Effector memory CD4-positive, alpha-beta T cell (primary cell): ENCODE measurements around the gene PI4KA.
"Not testable (repeated sequence)": the region's sequence is repeated elsewhere in the genome, so short reads cannot be mapped to it uniquely, and the experiment has no call there.

Experiments
- DNase-seq, 3 donors: peaks; one replicate each; pipeline ENCODE4 v3.0.0-alpha.2; 2020
- H3K27ac ChIP-seq: 2 replicates; pipeline ENCODE4 v1.7.0; 2013; ENCODE audit warnings: mild to moderate bottlenecking, low read length, moderate library complexity; ENCODE audit not compliant: insufficient read depth, poor library complexity, severe bottlenecking
- H3K27me3 ChIP-seq: replicated peaks from 2 replicates; pipeline ENCODE4 v1.7.0; 2013; ENCODE audit warnings: mild to moderate bottlenecking, low read length; ENCODE audit not compliant: insufficient read depth, control insufficient read depth, poor library complexity, severe bottlenecking
- H3K36me3 ChIP-seq: 2 replicates; pipeline ENCODE4 v1.7.0; 2013; ENCODE audit warnings: mild to moderate bottlenecking, low read length, moderate library complexity; ENCODE audit not compliant: control insufficient read depth, insufficient read depth
- H3K4me1 ChIP-seq: 2 replicates; pipeline ENCODE4 v1.7.0; 2013; ENCODE audit warnings: low read length, mild to moderate bottlenecking; ENCODE audit not compliant: control insufficient read depth, insufficient read depth, poor library complexity, severe bottlenecking
- H3K4me3 ChIP-seq: 2 replicates; pipeline ENCODE4 v1.7.0; 2013; ENCODE audit warnings: low read length, low read depth, mild to moderate bottlenecking; ENCODE audit not compliant: insufficient read depth, poor library complexity, severe bottlenecking
- H3K9me3 ChIP-seq: 2 replicates; pipeline ENCODE4 v1.7.0; 2013; ENCODE audit warnings: mild to moderate bottlenecking, low read length, moderate library complexity; ENCODE audit not compliant: control insufficient read depth

PI4KA gene

DNA sequence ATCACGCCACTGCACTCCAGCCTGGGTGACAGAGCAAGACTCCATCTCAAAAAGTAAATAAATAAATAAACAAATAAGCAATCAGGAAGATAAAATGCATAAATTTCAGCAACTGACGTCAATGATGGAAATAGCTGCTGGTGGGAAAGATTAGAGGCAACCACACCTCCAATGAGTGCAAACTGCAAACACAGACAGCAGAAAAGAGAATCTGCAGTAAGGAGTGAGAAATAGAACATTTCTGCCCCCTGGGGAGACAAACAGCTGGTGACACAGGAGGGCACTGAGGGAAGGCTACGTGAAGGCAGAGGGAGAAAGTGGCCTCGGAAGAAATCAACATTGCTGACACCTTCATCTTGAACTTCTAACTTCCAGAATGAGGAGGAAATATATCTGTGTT, 6.5 kb downstream of the PI4KA start:
- no peaks in the 10 kb centered on the region for H3K36me3 ChIP-seq
- H3K27ac ChIP-seq = no peak overlapping the region
- DNase-seq = no peak
- no peaks in the 10 kb centered on the region for H3K9me3 ChIP-seq
- no peaks in the 10 kb centered on the region for H3K27me3 ChIP-seq
- peaks cover 1% of the 10 kb centered on the region for H3K4me1 ChIP-seq
- no peak overlapping the region for H3K4me3 ChIP-seq

DNA sequence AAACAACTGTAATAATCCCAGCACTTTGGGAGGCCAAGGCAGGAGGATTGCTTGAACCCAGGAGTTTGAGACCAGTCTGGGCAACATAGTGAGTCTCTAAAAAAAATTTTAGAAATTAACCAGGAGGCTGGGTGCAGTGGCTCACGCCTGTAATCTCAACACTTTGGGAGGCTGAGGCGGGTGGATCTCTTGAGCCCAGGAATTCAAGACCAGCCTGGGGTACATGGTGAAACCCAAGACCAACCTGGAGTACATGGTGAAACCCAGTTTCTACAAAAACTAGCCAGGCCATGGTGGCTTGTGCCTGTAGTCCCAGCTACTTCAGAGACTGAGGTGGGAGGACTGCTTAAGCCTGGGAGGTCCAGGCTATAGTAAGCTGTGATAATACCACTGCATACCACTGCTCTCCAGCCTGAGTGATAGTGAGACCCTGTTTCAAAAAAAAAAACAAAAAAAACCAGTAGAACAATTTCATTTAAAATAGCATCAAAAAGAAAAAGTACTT, 11.2 kb downstream of the PI4KA start:
- H3K4me3 ChIP-seq = no peak overlapping the region
- H3K27ac ChIP-seq = no peak overlapping the region
- H3K9me3 ChIP-seq = no peaks in the 10 kb centered on the region
- no peaks in the 10 kb centered on the region for H3K4me1 ChIP-seq
- no peaks in the 10 kb centered on the region for H3K27me3 ChIP-seq
- DNase-seq = no peak
- no peaks in the 10 kb centered on the region for H3K36me3 ChIP-seq

DNA sequence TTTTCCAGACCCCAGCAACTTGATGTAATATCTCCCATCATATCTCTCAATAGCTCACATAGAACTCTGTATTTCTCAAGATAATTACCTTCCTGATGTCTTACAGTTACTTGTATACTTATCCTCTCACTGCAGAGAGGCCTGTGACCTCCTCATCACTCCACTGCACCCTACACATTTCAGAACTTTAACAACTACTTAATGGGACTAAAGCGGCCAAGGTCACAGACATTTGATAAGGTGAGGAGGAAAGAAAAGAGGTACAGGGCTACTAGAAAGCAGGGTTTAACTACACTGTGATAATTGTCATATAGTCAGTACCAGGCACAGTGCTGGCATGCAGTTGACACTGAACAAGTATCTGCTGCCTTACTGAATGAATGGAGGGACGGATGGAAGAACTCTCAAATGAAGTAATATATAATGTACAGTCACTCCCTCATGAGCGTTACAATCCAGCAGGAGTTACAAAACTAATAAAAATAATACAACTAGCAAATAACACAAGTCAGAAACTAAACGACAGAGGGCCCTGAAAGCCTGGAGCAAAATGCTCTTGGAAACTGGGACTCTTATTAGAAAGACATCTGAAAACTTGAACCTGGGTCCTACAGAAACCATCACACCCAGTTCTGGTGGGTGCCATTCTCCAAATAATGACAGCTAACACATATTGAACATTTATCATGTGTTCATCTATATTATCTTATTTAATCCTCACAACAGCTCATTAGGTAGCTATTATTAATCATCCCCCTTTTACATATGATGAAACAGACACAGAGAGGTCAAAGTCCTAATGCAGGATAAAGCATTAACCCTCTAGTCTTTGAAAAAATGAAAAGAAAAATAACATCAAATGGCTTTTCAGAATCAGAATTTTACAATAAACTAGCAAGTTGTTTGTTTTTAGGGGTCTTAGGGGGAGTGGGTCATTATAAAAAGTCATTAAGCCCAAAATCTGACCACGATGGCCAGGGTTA, 14.3 kb downstream of the PI4KA start:
- H3K4me3 ChIP-seq = no peak overlapping the region
- H3K4me1 ChIP-seq = peaks cover 4% of the 10 kb centered on the region
- no peaks in the 10 kb centered on the region for H3K27me3 ChIP-seq
- no peaks in the 10 kb centered on the region for H3K36me3 ChIP-seq
- H3K27ac ChIP-seq = no peak overlapping the region
- no peaks in the 10 kb centered on the region for H3K9me3 ChIP-seq
- no peak for DNase-seq

DNA sequence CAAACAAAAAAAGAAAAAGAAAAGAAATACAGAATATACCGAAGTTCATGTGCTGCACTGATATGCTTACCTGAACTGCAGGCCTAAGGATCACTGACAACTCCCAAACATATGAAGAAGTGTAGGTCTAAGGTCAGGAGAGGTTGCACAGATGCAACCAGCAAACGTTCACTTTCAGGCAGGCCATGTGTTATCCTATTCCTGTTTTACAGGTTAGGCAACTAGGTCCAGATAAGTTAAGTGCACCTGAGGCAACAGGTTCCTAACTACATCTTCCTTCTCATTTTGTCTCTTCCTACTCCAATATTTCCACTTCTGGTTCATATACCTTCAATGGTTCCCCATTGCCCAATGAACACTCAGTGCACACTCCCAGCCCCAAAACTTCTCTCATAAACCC, 15.1 kb downstream of the PI4KA start:
- Histone ChIP-seq H3K4me1 (peaks cover 4% of the 10 kb centered on the region), H3K27ac (no peak overlapping the region), H3K36me3 (no peaks in the 10 kb centered on the region)

DNA sequence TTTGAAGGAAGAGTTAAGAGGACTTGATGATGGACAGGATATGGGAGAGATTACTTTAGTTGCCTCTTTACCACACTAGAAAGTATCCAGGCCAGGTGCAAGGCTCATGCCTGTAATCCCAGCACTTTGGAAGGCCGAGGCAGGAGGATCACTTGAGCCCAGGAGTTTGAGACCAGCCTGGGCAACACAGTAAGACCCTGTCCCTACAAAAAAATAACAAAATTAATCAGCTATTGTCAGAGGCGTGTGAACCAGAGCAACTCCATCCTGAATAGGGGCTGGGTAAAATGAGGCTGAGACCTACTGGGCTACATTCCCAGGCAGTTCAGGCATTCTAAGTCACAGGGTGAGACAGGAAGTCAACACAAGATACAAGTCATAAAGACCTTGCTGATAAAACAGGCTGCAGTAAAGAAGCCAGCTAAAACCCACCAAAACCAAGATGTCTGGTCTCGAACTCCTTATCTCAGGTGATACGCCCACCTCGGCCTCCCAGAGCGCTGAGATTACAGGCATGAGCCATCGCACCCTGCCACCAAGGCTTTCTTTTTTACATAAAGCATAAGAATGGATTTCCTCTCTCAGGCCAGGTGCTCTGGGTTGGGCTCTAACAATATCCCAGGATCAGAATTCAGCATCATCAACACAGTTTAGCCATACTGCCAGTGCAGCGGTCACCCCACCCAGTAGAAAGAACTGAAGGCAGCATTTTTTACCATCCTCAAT, 17.8 kb downstream of the PI4KA start:
- H3K36me3 ChIP-seq = no peaks in the 10 kb centered on the region
- no peak overlapping the region for H3K27ac ChIP-seq
- H3K4me1 ChIP-seq = peaks cover 6% of the 10 kb centered on the region
- H3K27me3 ChIP-seq = no peaks in the 10 kb centered on the region
- no peak overlapping the region for H3K4me3 ChIP-seq
- no peak for DNase-seq
- no peaks in the 10 kb centered on the region for H3K9me3 ChIP-seq

More for the DNA sequence above, 15.1 kb downstream of the PI4KA start:
- no peaks in the 10 kb centered on the region for H3K27me3 ChIP-seq
- H3K4me3 ChIP-seq = no peak overlapping the region
- H3K9me3 ChIP-seq = no peaks in the 10 kb centered on the region
- DNase-seq = no peak

DNA sequence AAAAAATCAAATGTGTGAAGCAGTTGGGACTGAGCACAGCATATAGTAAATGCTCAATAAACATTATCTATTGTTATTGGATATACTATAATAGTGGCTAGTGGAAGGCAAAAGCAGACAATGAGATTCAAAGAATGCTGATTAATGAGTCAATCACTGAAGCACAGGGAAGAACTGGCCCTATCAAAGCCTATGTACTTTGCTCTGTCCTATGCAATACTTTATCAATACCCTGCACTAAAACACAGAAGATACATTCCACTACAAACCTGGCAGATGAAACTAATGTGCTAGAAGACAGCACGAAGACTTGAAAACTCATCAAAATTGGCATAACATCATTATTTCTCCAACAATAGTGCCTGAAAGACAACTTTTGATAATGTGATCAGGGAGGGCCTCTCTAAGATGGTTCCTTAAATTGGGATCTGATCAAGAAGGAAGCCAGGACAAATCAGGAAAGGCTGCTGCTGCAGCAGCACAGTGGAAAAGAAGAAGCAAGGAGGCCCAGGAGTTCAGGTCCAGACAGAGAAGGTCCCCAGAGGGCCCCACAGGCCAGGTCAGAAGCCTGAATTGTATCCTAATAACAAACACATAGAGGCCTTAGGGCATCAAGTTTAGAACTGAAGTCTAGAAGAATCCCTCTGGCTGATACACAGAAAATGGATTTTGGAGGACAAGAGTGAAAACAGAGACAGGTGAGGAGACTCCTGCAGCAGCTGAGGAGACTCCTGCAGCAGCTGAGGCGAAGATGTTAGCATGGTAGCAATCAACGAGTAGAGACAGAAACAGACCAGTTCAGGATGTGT, 18.6 kb downstream of the PI4KA start:
- Histone ChIP-seq H3K4me1 (peaks cover 6% of the 10 kb centered on the region), H3K4me3 (no peak overlapping the region), H3K27ac (no peak overlapping the region), H3K9me3 (no peaks in the 10 kb centered on the region), H3K27me3 (no peaks in the 10 kb centered on the region), H3K36me3 (no peaks in the 10 kb centered on the region)
- DNase-seq = no peak

DNA sequence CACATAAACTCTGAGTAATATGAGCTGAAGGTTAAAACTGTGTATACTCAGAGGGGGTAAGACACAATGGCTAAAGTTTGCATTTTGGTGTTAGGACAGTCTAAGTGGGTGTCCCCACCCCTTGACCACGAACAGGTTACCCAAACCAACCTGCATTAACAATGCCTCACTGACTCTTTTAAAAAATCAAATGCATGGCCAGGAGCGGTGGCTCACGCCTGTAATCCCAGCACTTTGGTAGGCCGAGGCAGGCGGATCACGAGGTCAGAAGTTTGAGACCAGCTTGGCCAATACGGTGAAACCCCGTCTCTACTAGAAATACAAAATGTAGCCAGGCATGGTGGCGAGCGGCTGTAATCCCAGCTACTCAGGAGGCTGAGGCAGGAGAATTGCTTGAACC, 19.3 kb downstream of the PI4KA start:
- H3K27me3 ChIP-seq, DNase-seq, H3K27ac ChIP-seq, H3K4me3 ChIP-seq, H3K36me3 ChIP-seq, H3K4me1 ChIP-seq, H3K9me3 ChIP-seq: not testable (repeated sequence)

DNA sequence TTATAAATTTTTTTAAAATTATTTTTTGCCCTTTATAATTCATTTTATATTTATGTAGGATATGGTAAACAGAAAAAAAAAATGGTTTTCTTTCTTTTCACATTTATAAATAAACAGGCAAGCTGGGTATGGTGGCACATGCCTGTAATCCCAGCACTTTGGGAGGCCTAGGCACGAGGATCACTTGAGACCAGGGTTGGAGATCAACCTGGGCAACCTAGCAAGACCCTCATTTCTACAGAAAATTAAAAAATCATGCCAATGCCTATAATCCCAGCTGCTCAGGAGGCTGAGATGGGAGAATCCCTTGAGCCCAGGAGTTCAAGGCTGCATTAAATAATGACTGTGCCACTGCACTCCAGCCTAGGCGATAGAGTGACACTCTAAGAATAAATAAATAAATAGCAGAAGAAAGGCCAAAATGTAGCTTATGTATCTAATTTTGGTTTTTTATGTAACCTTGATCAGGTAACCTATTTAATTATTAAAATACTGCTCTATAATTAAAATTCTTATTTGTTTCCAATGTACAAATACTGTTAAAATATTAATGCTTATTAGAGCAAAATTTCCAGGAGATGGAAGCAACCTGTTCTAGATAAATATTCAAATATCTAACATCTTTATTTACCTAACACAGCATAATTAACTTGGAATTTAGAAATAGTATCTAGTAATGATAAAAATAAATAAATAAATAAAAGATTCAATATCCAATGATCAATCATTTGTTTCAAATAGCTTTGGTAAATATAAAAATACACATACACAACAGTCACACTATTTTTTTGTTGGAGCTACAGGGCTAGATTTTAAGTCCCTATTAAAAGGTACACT, 21.4 kb downstream of the PI4KA start:
- no peak overlapping the region for H3K4me3 ChIP-seq
- H3K9me3 ChIP-seq = no peaks in the 10 kb centered on the region
- H3K4me1 ChIP-seq = peaks cover 6% of the 10 kb centered on the region
- no peak for DNase-seq
- H3K27ac ChIP-seq = no peak overlapping the region
- peaks cover 14% of the 10 kb centered on the region for H3K36me3 ChIP-seq
- H3K27me3 ChIP-seq = no peaks in the 10 kb centered on the region

DNA sequence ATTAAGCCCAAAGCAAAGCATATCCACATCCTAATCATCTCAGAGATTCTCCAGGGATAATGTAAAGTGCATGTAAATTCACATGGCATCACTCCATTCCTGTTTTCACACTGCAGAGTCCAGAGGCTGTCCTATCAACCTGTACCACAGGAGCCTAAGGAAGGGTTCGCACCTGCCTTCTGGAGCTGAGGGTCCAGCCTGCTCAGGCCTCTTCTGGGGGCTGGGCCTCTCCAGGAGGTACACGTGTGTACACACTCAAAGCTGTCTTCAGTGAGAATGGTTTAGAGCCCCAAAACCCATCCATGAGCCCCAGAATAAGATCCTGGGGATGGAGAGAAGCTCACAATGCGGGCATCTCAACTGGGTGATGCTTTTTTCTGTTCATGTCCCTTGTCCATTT, 23.9 kb downstream of the PI4KA start:
- DNase-seq = no peak
- H3K4me3 ChIP-seq = no peak overlapping the region
- H3K27ac ChIP-seq = no peak overlapping the region
- peaks cover 2% of the 10 kb centered on the region for H3K4me1 ChIP-seq
- peaks cover 23% of the 10 kb centered on the region for H3K36me3 ChIP-seq
- no peaks in the 10 kb centered on the region for H3K27me3 ChIP-seq
- H3K9me3 ChIP-seq = no peaks in the 10 kb centered on the region
